SU-DHL-6 (cell line): ENCODE measurements around the gene ARHGAP26.

ENCODE experiments used
- H2AFZ ChIP-seq: fragments of 200-600 bp; sonication (generic); 2 replicates; pipeline ENCODE4 v1.6.1; 2014; ENCODE audit warnings: low read depth, mild to moderate bottlenecking, moderate library complexity, mixed read lengths, antibody characterized with exemption, low read length; ENCODE audit not compliant: severe bottlenecking
- H3F3A ChIP-seq: fragments of 200-600 bp; shearing (Covaris generic); 2 replicates; pipeline ENCODE4 v1.6.0; 2016; ENCODE audit warnings: antibody characterized with exemption, mild to moderate bottlenecking; ENCODE audit not compliant: insufficient read depth
- H3K27ac ChIP-seq: fragments of 200-600 bp; sonication (generic); 2 replicates; pipeline ENCODE4 v1.5.1; 2016; ENCODE audit warnings: low read depth, mild to moderate bottlenecking, low read length, moderate library complexity, mixed read lengths
- H3K27me3 ChIP-seq: fragments of 200-600 bp; sonication (generic), shearing (Covaris generic); 2 replicates; pipeline ENCODE4 v1.6.0; 2014; ENCODE audit warnings: mild to moderate bottlenecking, low read length
- H3K36me3 ChIP-seq: fragments of 200-600 bp; sonication (generic); 2 replicates; pipeline ENCODE4 v1.6.1; 2014; ENCODE audit warnings: mild to moderate bottlenecking, low read length, mixed read lengths
- H3K4me2 ChIP-seq: fragments of 300-600, 200-600 bp; shearing (Covaris generic), sonication (generic); 2 replicates; pipeline ENCODE4 v1.6.0; 2014; ENCODE audit warnings: low read length, low read depth, mild to moderate bottlenecking; ENCODE audit not compliant: poor library complexity, severe bottlenecking
- H3K4me3 ChIP-seq: fragments of 200-600 bp; sonication (generic); 2 replicates; pipeline ENCODE4 v1.5.1; 2014; ENCODE audit warnings: antibody characterized with exemption, low read length, mild to moderate bottlenecking, mixed read lengths; ENCODE audit not compliant: insufficient read depth, poor library complexity, severe bottlenecking
- H3K79me2 ChIP-seq: fragments of 200-600 bp; sonication (generic); 2 replicates; pipeline ENCODE4 v1.6.1; 2014; ENCODE audit warnings: mild to moderate bottlenecking, low read length, moderate library complexity; ENCODE audit not compliant: insufficient read depth
- H3K9ac ChIP-seq: fragments of 200-600 bp; sonication (generic); 2 replicates; pipeline ENCODE4 v1.7.0; 2014; ENCODE audit warnings: mild to moderate bottlenecking, low read length
- H3K9me2 ChIP-seq: fragments of 200-600 bp; sonication (generic); replicated peaks from 2 replicates; pipeline ENCODE4 v1.6.1; 2014; ENCODE audit warnings: low read length; ENCODE audit not compliant: insufficient read depth
- H3K9me3 ChIP-seq: fragments of 200-600 bp; sonication (generic); 2 replicates; pipeline ENCODE4 v1.6.1; 2014; ENCODE audit warnings: low read length, mixed read lengths; ENCODE audit not compliant: insufficient read depth
- H4K20me1 ChIP-seq: fragments of 200-600 bp; sonication (generic); 2 replicates; pipeline ENCODE4 v1.6.1; 2014; ENCODE audit warnings: low read depth, mild to moderate bottlenecking, antibody characterized with exemption, low read length, moderate library complexity, mixed read lengths
- EZH2phosphoT487 ChIP-seq: fragments of 200-600 bp; sonication (generic), shearing (Covaris generic); conservative IDR thresholded peaks from 2 replicates; pipeline ENCODE4 v1.6.1; 2018; ENCODE audit warnings: mild to moderate bottlenecking, antibody characterized with exemption, low read length, moderate library complexity, mixed read lengths
- TF ChIP-seq, protein P1 (sequence below): fragments of 200-600 bp; sonication (generic); IDR thresholded peaks from one replicate; pipeline ENCODE4 v1.5.1; 2017; ENCODE audit warnings: antibody characterized with exemption, mild to moderate bottlenecking, low read length, moderate library complexity; ENCODE audit not compliant: insufficient read depth, poor library complexity, severe bottlenecking

The ARHGAP26 gene

DNA sequence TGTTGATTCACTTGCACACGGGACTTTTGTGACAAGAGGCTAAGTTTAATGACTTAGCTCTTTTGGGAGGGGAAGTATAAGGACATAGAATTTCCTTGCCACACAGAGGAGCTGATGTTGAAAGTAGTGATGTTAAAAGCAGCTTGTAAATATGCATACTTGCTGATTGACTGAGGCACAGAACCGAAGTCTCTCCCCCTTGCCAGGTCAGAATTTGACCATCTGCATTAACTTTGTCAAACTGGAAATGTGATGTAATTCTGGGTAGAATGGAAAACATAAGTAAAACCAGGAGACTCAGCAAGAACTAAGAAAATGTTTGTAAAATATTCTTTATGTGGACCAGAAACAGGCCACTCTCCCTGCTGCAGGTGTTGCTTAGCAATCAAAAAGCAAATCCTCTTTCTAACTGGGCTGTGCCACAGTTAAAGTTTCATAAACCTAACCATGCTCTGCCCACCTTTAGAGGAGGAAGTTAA is 349.2 kb downstream of the ARHGAP26 start:
- no peak overlapping the region for H3K9ac ChIP-seq
- no peak overlapping the region for H3K4me2 ChIP-seq
- no peaks in the 10 kb centered on the region for H3K79me2 ChIP-seq
- no peaks in the 10 kb centered on the region for H3K9me2 ChIP-seq
- no peaks in the 10 kb centered on the region for H3F3A ChIP-seq
- no peak overlapping the region for H3K27ac ChIP-seq
- no peaks in the 10 kb centered on the region for H3K27me3 ChIP-seq
- H3K9me3 ChIP-seq, result no peaks in the 10 kb centered on the region
- H2AFZ ChIP-seq, result no peak overlapping the region
- H3K4me3 ChIP-seq, result no peak overlapping the region
- no peaks in the 10 kb centered on the region for H4K20me1 ChIP-seq
- no peak for TF ChIP-seq EZH2phosphoT487
- TF ChIP-seq, protein P1, sequence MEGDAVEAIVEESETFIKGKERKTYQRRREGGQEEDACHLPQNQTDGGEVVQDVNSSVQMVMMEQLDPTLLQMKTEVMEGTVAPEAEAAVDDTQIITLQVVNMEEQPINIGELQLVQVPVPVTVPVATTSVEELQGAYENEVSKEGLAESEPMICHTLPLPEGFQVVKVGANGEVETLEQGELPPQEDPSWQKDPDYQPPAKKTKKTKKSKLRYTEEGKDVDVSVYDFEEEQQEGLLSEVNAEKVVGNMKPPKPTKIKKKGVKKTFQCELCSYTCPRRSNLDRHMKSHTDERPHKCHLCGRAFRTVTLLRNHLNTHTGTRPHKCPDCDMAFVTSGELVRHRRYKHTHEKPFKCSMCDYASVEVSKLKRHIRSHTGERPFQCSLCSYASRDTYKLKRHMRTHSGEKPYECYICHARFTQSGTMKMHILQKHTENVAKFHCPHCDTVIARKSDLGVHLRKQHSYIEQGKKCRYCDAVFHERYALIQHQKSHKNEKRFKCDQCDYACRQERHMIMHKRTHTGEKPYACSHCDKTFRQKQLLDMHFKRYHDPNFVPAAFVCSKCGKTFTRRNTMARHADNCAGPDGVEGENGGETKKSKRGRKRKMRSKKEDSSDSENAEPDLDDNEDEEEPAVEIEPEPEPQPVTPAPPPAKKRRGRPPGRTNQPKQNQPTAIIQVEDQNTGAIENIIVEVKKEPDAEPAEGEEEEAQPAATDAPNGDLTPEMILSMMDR, result no peak
- H3K36me3 ChIP-seq, result no peaks in the 10 kb centered on the region

DNA sequence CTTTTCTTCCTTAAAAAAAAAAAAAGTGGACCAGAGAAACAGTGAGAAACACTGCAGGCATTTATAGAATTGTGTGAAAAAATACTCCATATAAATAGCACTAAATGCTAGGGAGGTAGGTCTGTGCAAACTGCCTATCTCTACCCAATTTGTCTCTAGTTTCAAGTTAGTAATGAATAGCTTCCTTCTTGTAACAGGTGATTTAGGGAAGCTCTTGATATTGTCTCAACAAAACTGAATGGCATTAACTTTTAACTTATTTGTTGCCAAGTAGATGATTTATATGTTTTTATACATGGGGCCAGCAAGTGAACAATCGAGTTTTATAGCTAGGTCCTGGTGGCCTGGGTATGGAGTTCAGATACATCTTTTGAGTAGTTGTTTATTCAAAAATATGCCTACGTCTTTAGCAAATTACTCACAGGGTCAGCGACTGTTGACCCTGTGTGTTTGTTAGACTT is 349.7 kb downstream of the ARHGAP26 start:
- Histone ChIP-seq H3K9me3 (no peaks in the 10 kb centered on the region), H3K27ac (no peak overlapping the region), H3K79me2 (no peaks in the 10 kb centered on the region), H3K36me3 (no peaks in the 10 kb centered on the region), H3K9me2 (no peaks in the 10 kb centered on the region), H3K4me2 (no peak overlapping the region), H4K20me1 (no peaks in the 10 kb centered on the region), H3F3A (no peaks in the 10 kb centered on the region), H3K4me3 (no peak overlapping the region), H3K9ac (no peak overlapping the region), H3K27me3 (no peaks in the 10 kb centered on the region), H2AFZ (no peak overlapping the region)
- TF ChIP-seq, protein P1, result no peak
- TF ChIP-seq EZH2phosphoT487, result no peak

DNA sequence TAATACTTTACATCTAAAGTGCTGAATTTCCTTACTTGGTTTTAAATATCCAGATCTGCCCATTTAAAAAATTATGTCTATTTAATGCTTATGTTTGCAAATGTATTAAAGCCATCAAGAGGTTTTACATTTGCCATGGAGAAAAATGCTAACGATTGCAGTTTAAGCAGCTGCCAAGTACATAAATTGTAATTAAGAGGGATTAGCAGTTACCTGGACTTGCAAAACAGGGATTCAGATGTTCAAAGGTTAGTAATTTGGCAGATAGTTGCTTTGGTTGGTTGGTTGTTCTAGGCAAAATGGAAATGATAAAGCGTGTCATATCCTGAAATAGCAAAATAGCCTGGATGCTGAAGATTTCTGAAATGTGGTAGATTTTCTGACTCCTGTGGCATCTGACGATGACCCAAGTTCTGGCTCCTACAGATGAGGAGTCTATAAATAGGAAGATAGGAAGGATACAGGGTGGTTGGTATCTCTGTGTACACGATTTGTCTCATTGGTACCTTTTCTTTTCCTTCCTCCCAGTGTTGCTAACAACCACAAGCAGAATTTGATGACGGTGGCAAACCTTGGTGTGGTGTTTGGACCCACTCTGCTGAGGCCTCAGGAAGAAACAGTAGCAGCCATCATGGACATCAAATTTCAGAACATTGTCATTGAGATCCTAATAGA is 350.4 kb downstream of the ARHGAP26 start:
- H3K9ac ChIP-seq, result no peak overlapping the region
- no peak overlapping the region for H3K27ac ChIP-seq
- no peaks in the 10 kb centered on the region for H3K9me2 ChIP-seq

More for the DNA sequence above, 350.4 kb downstream of the ARHGAP26 start:
- Histone ChIP-seq H3K27me3 (no peaks in the 10 kb centered on the region), H3K4me2 (no peak overlapping the region), H3K4me3 (no peak overlapping the region), H4K20me1 (no peaks in the 10 kb centered on the region), H3K79me2 (no peaks in the 10 kb centered on the region), H3K36me3 (no peaks in the 10 kb centered on the region), H3K9me3 (no peaks in the 10 kb centered on the region), H3F3A (no peaks in the 10 kb centered on the region), H2AFZ (no peak overlapping the region)
- TF ChIP-seq, protein P1, result no peak
- no peak for TF ChIP-seq EZH2phosphoT487
